Calu3 (cell line): Measurements from ENCODE around the gene NPR3. TPM values are rescaled to one million over a fixed set of nuclear protein-coding genes. Genes with fewer than 3 reads are reported as not detected.

ENCODE experiments used
- BruUV-seq: library from RNA; stranded (reverse); fragments of 400-500 nt; replicated peaks from 2 replicates; lab custom pipeline; 2021; lab: Mats Ljungman, UMichigan
- CTCF ChIA-PET: fragments of 300-600 bp; sonication (Branson Sonifier 250); formaldehyde crosslinking; loops from one replicate; lab custom pipeline; 2022; ENCODE audit warnings: antibody characterized with exemption; lab: Charles Lee
- DNase-seq: peaks from one replicate; pipeline ENCODE4 v3.0.0; 2022
- H3K27ac Mint-ChIP-seq: one replicate; pipeline ENCODE4 v1.8.0; 2022; ENCODE audit warnings: mixed read lengths; ENCODE audit not compliant: unreplicated experiment
- H3K27me3 Mint-ChIP-seq: one replicate; pipeline ENCODE4 v1.8.0; 2022; ENCODE audit warnings: mixed read lengths; ENCODE audit not compliant: unreplicated experiment
- H3K36me3 Mint-ChIP-seq: one replicate; pipeline ENCODE4 v1.8.0; 2022; ENCODE audit warnings: mild to moderate bottlenecking, moderate library complexity, mixed read lengths; ENCODE audit not compliant: insufficient read depth, unreplicated experiment
- H3K4me1 Mint-ChIP-seq: one replicate; pipeline ENCODE4 v1.8.0; 2022; ENCODE audit warnings: mild to moderate bottlenecking, low read depth, mixed read lengths; ENCODE audit not compliant: unreplicated experiment
- H3K4me3 Mint-ChIP-seq: one replicate; pipeline ENCODE4 v1.8.0; 2022; ENCODE audit warnings: mild to moderate bottlenecking, low read depth, moderate library complexity, mixed read lengths; ENCODE audit not compliant: unreplicated experiment
- H3K9me3 Mint-ChIP-seq: one replicate; pipeline ENCODE4 v1.8.0; 2022; ENCODE audit warnings: low read depth, mixed read lengths; ENCODE audit not compliant: unreplicated experiment
- intact Hi-C: fragments of 100-400 bp; cut with micrococcal nuclease; formaldehyde crosslinking; loops from one replicate; pipeline ENCODE4 v1.10.0; 2022; ENCODE audit not compliant: unreplicated experiment
- total RNA-seq: library from RNA; stranded (reverse); gene quantifications from 2 replicates; pipeline ENCODE4 v1.2.3, GENCODE V29; 2022
- TF ChIP-seq, protein P1 (sequence below): fragments of 200-600 bp; IDR thresholded peaks from one replicate; pipeline ENCODE4 v1.8.0; 2022; ENCODE audit warnings: antibody characterized with exemption; ENCODE audit not compliant: unreplicated experiment

NPR3 gene
- total RNA-seq, 1 experiment from 2014 or later = 0.19 TPM

GRCh38 chr5:32810804-32811203, 99.7 kb downstream of the NPR3 start:
- no TSS peak for BruUV-seq
- Mint-ChIP-seq H3K4me3 (no peak overlapping the region), H3K4me1 (no peaks in the 10 kb centered on the region), H3K27ac (no peak overlapping the region), H3K9me3 (peaks cover 4% of the 10 kb centered on the region), H3K36me3 (no peaks in the 10 kb centered on the region), H3K27me3 (no peaks in the 10 kb centered on the region)
- TF ChIP-seq, protein P1, sequence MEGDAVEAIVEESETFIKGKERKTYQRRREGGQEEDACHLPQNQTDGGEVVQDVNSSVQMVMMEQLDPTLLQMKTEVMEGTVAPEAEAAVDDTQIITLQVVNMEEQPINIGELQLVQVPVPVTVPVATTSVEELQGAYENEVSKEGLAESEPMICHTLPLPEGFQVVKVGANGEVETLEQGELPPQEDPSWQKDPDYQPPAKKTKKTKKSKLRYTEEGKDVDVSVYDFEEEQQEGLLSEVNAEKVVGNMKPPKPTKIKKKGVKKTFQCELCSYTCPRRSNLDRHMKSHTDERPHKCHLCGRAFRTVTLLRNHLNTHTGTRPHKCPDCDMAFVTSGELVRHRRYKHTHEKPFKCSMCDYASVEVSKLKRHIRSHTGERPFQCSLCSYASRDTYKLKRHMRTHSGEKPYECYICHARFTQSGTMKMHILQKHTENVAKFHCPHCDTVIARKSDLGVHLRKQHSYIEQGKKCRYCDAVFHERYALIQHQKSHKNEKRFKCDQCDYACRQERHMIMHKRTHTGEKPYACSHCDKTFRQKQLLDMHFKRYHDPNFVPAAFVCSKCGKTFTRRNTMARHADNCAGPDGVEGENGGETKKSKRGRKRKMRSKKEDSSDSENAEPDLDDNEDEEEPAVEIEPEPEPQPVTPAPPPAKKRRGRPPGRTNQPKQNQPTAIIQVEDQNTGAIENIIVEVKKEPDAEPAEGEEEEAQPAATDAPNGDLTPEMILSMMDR = no peak
- intact Hi-C loops = no loop called here
- no peak for DNase-seq
- CTCF ChIA-PET = no interaction called here

- TF ChIP-seq, protein P1 = no peak
- peak; percentile 24 for DNase-seq
- Mint-ChIP-seq H3K36me3 (no peaks in the 10 kb centered on the region), H3K9me3 (peaks cover 4% of the 10 kb centered on the region), H3K4me1 (no peaks in the 10 kb centered on the region), H3K27me3 (no peaks in the 10 kb centered on the region), H3K4me3 (no peak overlapping the region), H3K27ac (no peak overlapping the region)
- intact Hi-C loops = no loop called here
- CTCF ChIA-PET = no interaction called here
- BruUV-seq = no TSS peak
These were observed 101.3 kb downstream of the NPR3 start for GRCh38 chr5:32812399-32812798.

- TF ChIP-seq, protein P1 = no peak
- CTCF ChIA-PET = interaction anchor here (1.0 kb wide), 1 partner anchor 38 kb away, joined by 3 read pairs; no protein-coding TSS in a partner anchor
- Mint-ChIP-seq H3K4me1 (no peaks in the 10 kb centered on the region), H3K4me3 (no peak overlapping the region), H3K36me3 (no peaks in the 10 kb centered on the region), H3K27ac (no peak overlapping the region), H3K9me3 (peaks cover 4% of the 10 kb centered on the region), H3K27me3 (no peaks in the 10 kb centered on the region)
- DNase-seq = no peak
- intact Hi-C loops = no loop called here
- BruUV-seq = no TSS peak
These were observed 103.0 kb downstream of the NPR3 start for GRCh38 chr5:32814141-32814540.

- H3K27ac Mint-ChIP-seq = no peak overlapping the region
- intact Hi-C loops = no loop called here
- H3K4me3 Mint-ChIP-seq = no peak overlapping the region
- CTCF ChIA-PET = interaction anchor here (1.0 kb wide), 1 partner anchor 38 kb away, joined by 3 read pairs; no protein-coding TSS in a partner anchor
- no peaks in the 10 kb centered on the region for H3K36me3 Mint-ChIP-seq
- H3K27me3 Mint-ChIP-seq = peaks cover 1% of the 10 kb centered on the region
- H3K4me1 Mint-ChIP-seq = no peaks in the 10 kb centered on the region
- no peak for DNase-seq
- TF ChIP-seq, protein P1 = no peak
- no TSS peak for BruUV-seq
- H3K9me3 Mint-ChIP-seq = peaks cover 4% of the 10 kb centered on the region
These were observed 103.5 kb downstream of the NPR3 start for GRCh38 chr5:32814620-32815019.
